Suprapubic skin (tissue), 4 donors: Measurements from ENCODE around the gene H19. TPM values are rescaled to one million over a fixed set of nuclear protein-coding genes. Genes with fewer than 3 reads are reported as not detected.
A peak's percentile ranks its signal among the peaks of the same experiment; 100 is the strongest.

Source experiments
- DNase-seq, 2 donors: peaks; one replicate each; pipeline ENCODE4 v3.0.0-alpha.2; 2019; ENCODE audit warnings: low spot score in 2 of 2
- H3K27ac ChIP-seq: fragments of 200-600 bp; sonication (generic); one replicate; pipeline ENCODE4 v1.5.1; 2019
- H3K27me3 ChIP-seq: fragments of 200-600 bp; sonication (generic); one replicate; pipeline ENCODE4 v1.5.1; 2019
- H3K36me3 ChIP-seq: fragments of 200-600 bp; sonication (generic); one replicate; pipeline ENCODE4 v1.5.1; 2019
- H3K4me1 ChIP-seq: fragments of 200-600 bp; sonication (generic); one replicate; pipeline ENCODE4 v1.5.1; 2019
- H3K4me3 ChIP-seq: fragments of 200-600 bp; sonication (generic); one replicate; pipeline ENCODE4 v1.5.1; 2019; ENCODE audit warnings: mild to moderate bottlenecking
- H3K9me3 ChIP-seq: fragments of 200-600 bp; sonication (generic); one replicate; pipeline ENCODE4 v1.5.1; 2019
- EP300 ChIP-seq: sonication (generic); formaldehyde crosslinking; IDR thresholded peaks from one replicate; pipeline ENCODE4 v1.6.1; 2017; ENCODE audit warnings: antibody characterized with exemption
- POLR2A ChIP-seq, 2 donors: fragments of 450-650 bp; IDR thresholded peaks; one replicate each; pipeline ENCODE4 v1.6.1; 2017; ENCODE audit warnings: antibody characterized with exemption in 2 of 2, mild to moderate bottlenecking in 2 of 2, moderate library complexity in 2 of 2
- POLR2AphosphoS5 ChIP-seq, 3 donors: sonication (generic); formaldehyde crosslinking; IDR thresholded peaks; one replicate each; pipeline ENCODE4 v1.6.1; 2017; ENCODE audit warnings: antibody characterized with exemption in 3 of 3
- WGBS: methylation state at CpG from one replicate; pipeline ENCODE4 v1.1.5; 2018; 5-methylcytosine and 5-hydroxymethylcytosine counted together
- total RNA-seq, 4 donors: library from RNA; depleted of rRNA; stranded (reverse); fragments of >200 nt; gene quantifications; one replicate each; pipeline ENCODE4 v1.1.0, GENCODE V29; 2016
- TF ChIP-seq, protein P1 (sequence below), 2 donors: fragments of 200-600 bp in 1 of 2; fragments of 450-650 bp in 1 of 2; sonication (generic) in 1 of 2; IDR thresholded peaks; one replicate each; pipeline ENCODE4 v1.5.1; 2016 to 2019; ENCODE audit warnings: antibody characterized with exemption in 2 of 2, mild to moderate bottlenecking in 1 of 2, moderate library complexity in 1 of 2

H19 gene
- total RNA-seq, 4 donors from 2014 or later: 20.0 to 62.2 (median 40.4) TPM

GRCh38 chr11:1949922-1950321 lies 47.7 kb downstream of the H19 start:
- Histone ChIP-seq H3K27ac (no peak overlapping the region), H3K9me3 (no peaks in the 10 kb centered on the region), H3K4me3 (no peak overlapping the region), H3K27me3 (no peaks in the 10 kb centered on the region), H3K4me1 (no peaks in the 10 kb centered on the region), H3K36me3 (no peaks in the 10 kb centered on the region)
- DNase-seq: no peak
- WGBS: no CpG with 5 or more reads among the region's 15 CpGs
- TF ChIP-seq, protein P1, sequence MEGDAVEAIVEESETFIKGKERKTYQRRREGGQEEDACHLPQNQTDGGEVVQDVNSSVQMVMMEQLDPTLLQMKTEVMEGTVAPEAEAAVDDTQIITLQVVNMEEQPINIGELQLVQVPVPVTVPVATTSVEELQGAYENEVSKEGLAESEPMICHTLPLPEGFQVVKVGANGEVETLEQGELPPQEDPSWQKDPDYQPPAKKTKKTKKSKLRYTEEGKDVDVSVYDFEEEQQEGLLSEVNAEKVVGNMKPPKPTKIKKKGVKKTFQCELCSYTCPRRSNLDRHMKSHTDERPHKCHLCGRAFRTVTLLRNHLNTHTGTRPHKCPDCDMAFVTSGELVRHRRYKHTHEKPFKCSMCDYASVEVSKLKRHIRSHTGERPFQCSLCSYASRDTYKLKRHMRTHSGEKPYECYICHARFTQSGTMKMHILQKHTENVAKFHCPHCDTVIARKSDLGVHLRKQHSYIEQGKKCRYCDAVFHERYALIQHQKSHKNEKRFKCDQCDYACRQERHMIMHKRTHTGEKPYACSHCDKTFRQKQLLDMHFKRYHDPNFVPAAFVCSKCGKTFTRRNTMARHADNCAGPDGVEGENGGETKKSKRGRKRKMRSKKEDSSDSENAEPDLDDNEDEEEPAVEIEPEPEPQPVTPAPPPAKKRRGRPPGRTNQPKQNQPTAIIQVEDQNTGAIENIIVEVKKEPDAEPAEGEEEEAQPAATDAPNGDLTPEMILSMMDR (IDR thresholded peaks at IDR 0.05): no peak
- TF ChIP-seq POLR2AphosphoS5 (IDR thresholded peaks at IDR 0.05) (no peak), EP300 (no peak), POLR2A (IDR thresholded peaks at IDR 0.05) (no peak)

- Histone ChIP-seq H3K27ac (no peak overlapping the region), H3K4me3 (no peak overlapping the region), H3K27me3 (no peaks in the 10 kb centered on the region), H3K9me3 (no peaks in the 10 kb centered on the region), H3K36me3 (no peaks in the 10 kb centered on the region), H3K4me1 (peaks cover 2% of the 10 kb centered on the region)
- TF ChIP-seq, protein P1 (IDR thresholded peaks at IDR 0.05): no peak
- TF ChIP-seq POLR2AphosphoS5 (IDR thresholded peaks at IDR 0.05): no peak
- TF ChIP-seq POLR2A (IDR thresholded peaks at IDR 0.05): no peak
- no peak for TF ChIP-seq EP300
- peak in 1 of 2 donors; percentile 28 for DNase-seq
- no CpG with 5 or more reads among the region's 6 CpGs for WGBS
Observed at GRCh38 chr11:1949302-1949701, 48.3 kb downstream of the H19 start.

DNA sequence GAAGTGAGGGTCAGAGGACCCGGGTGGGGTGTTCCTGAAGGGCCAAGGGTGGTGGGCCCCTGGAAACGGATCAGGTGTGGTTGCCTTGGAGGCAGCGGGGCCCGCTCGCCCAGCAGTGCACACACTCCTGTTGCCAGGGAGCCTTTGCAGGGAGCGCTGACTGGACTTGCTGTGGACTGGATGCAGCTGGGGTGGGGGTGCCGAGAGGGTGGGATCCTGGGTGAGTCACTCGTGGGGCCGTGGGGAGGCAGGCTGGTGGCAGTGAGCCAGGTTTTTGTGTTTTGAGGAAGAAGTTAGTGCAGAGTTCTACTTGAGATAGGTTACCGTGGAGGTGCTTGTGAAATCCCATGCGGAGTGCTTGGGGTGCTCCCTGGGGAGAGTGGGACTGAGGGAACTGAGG lies 49.3 kb downstream of the H19 start:
- Histone ChIP-seq H3K4me1 (peaks cover 11% of the 10 kb centered on the region), H3K9me3 (no peaks in the 10 kb centered on the region), H3K27ac (no peak overlapping the region), H3K36me3 (no peaks in the 10 kb centered on the region), H3K27me3 (no peaks in the 10 kb centered on the region), H3K4me3 (no peak overlapping the region)
- TF ChIP-seq, protein P1 (IDR thresholded peaks at IDR 0.05): no peak
- no peak for TF ChIP-seq POLR2AphosphoS5 (IDR thresholded peaks at IDR 0.05)
- TF ChIP-seq EP300: no peak
- WGBS: no CpG with 5 or more reads among the region's 11 CpGs
- DNase-seq: peak in 1 of 2 donors; percentile 55

DNA sequence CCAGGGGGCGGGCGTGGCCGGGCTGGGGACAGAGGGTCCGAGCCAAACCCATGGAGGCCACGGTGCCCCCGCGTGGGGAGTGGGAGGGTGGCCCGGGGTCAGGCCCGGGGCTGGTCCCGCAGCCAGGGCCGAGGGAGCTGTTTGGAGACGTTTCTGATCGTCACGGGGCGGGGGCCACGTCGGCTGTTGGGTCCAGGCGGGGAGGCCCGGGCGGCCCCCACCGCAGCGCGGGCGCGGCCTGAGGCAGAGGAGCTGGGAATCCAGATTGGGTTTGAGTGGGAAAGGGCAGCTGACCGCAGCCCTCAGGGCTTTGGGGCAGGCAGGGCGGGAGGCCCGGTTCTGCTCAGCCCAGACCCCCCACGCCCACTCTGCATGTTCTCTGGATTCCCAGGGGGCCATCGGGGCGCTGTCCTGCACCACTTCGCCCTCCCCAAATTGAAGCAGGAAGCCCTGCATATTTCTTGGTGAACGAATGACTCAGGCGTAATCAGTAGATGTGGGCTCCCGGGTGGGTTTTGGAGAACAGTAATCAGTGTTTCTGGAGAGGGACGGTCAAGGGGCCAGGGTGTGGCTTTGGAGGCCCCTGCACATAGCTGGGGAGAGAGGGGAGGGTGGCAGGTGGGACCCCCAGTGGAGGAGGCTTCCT lies 49.9 kb downstream of the H19 start:
- no CpG with 5 or more reads among the region's 36 CpGs for WGBS
- H3K4me3 ChIP-seq: no peak overlapping the region
- H3K27ac ChIP-seq: no peak overlapping the region
- no peaks in the 10 kb centered on the region for H3K36me3 ChIP-seq
- DNase-seq: no peak
- TF ChIP-seq EP300 (no peak), POLR2A (IDR thresholded peaks at IDR 0.05) (no peak), POLR2AphosphoS5 (IDR thresholded peaks at IDR 0.05) (no peak)
- TF ChIP-seq, protein P1 (IDR thresholded peaks at IDR 0.05): no peak
- peaks cover 13% of the 10 kb centered on the region for H3K4me1 ChIP-seq
- no peaks in the 10 kb centered on the region for H3K9me3 ChIP-seq
- no peaks in the 10 kb centered on the region for H3K27me3 ChIP-seq

GRCh38 chr11:1946812-1947484 lies 50.7 kb downstream of the H19 start, which contains the start of gene MRPL23:
MRPL23 (plus strand) TSS chr11:1947332; CDS start chr11:1947363, 31 bp downstream.
- H3K4me3 ChIP-seq: no peak within 1 kb of the TSS
- no peaks in the 10 kb centered on the region for H3K9me3 ChIP-seq
- H3K36me3 ChIP-seq: no peaks in the 10 kb centered on the region
- no peaks in the 10 kb centered on the region for H3K27me3 ChIP-seq
- WGBS: no CpG with 5 or more reads among the region's 85 CpGs
- no peak within 1 kb of the TSS for H3K27ac ChIP-seq
- peaks cover 20% of the 10 kb centered on the region for H3K4me1 ChIP-seq
- TF ChIP-seq POLR2A (IDR thresholded peaks at IDR 0.05) (no peak), EP300 (no peak), POLR2AphosphoS5 (IDR thresholded peaks at IDR 0.05) (no peak)
- TF ChIP-seq, protein P1 (IDR thresholded peaks at IDR 0.05): no peak
- DNase-seq: no peak
